Gastrocnemius medialis (tissue), 4 donors: ENCODE data around the gene SRPX.

Experiments
- CTCF ChIP-seq, 5 experiments: fragments of 450-650 bp in 3 of 5; fragments of 200-600 bp in 2 of 5; sonication (generic) in 2 of 5; IDR thresholded peaks in 4 of 5; conservative IDR thresholded peaks in 1 of 5; 1 replicate in 4 of 5; 2 replicates in 1 of 5; pipeline ENCODE4 v1.5.1; 2016 to 2019; ENCODE audit warnings: antibody characterized with exemption in 5 of 5, mild to moderate bottlenecking in 3 of 5, moderate library complexity in 3 of 5
- POLR2A ChIP-seq, 2 donors: fragments of 450-650 bp; IDR thresholded peaks; one replicate each; pipeline ENCODE4 v1.6.1; 2017; ENCODE audit warnings: antibody characterized with exemption in 2 of 2, mild to moderate bottlenecking in 2 of 2, moderate library complexity in 2 of 2

DNA sequence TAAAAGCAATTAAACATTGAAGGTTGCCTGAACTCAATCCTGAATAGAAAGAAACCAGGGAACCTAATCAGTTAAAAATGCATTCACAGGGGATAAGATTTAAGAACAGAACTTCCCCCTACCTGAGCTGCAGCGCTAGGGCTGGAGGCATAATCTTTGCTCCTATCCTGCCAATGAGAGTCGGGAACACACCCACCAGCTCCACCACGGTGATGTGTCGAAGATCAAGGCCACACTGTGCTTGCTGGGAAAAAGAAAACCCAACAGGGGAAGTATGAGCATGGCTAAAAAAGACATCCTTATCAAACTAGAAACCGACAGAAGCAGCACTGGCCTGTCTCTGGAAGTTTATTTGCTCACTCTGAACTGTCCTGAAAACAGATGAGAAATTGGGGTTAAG, 66.3 kb downstream of the SRPX start:
- TF ChIP-seq CTCF (IDR thresholded peaks at IDR 0.05 in 4 of 5, conservative IDR thresholded peaks at IDR 0.05 in 1 of 5) (no peak), POLR2A (IDR thresholded peaks at IDR 0.05) (no peak)
